IPS-NIHi7 (cell line): Measurements from ENCODE around the gene KCP.
"Not testable (repeated sequence)": the region's sequence is repeated elsewhere in the genome, so short reads cannot be mapped to it uniquely, and the experiment has no call there.

Source experiments
- DNase-seq: peaks from one replicate; pipeline ENCODE4 v3.0.0; 2012; ENCODE audit warnings: mixed read lengths; ENCODE audit errors: extremely low spot score

Gene KCP

GRCh38 chr7:128910569-128910945 lies at the start of gene KCP:
KCP (minus strand) TSS chr7:128910709; CDS start chr7:128910676, 33 bp downstream.
- DNase-seq = peak; percentile 36

- DNase-seq = no peak
Observed at GRCh38 chr7:128959296-128959695, 48.8 kb upstream of the KCP start.

- DNase-seq = no peak
Observed at GRCh38 chr7:128955981-128956380, 45.5 kb upstream of the KCP start.

GRCh38 chr7:128954830-128955802 lies 44.6 kb upstream of the KCP start:
- no peak for DNase-seq

GRCh38 chr7:128954150-128954549 lies 43.6 kb upstream of the KCP start:
- DNase-seq = no peak

- no peak for DNase-seq
Observed at GRCh38 chr7:128951296-128951695, 40.8 kb upstream of the KCP start.

GRCh38 chr7:128948976-128949760 lies 38.7 kb upstream of the KCP start:
- no peak for DNase-seq

GRCh38 chr7:128948312-128948973 lies 37.9 kb upstream of the KCP start:
- no peak for DNase-seq

GRCh38 chr7:128947854-128948253 lies 37.3 kb upstream of the KCP start:
- DNase-seq = no peak

- peak; percentile 68 for DNase-seq
Observed at GRCh38 chr7:128946936-128947830, 36.7 kb upstream of the KCP start.

- DNase-seq = no peak
Observed at GRCh38 chr7:128945668-128946366, 35.3 kb upstream of the KCP start.

GRCh38 chr7:128944487-128945236 lies 34.2 kb upstream of the KCP start:
- DNase-seq = peak; percentile 0

GRCh38 chr7:128943251-128943650 lies 32.7 kb upstream of the KCP start:
- not testable (repeated sequence) for DNase-seq

GRCh38 chr7:128941946-128942526 lies 31.5 kb upstream of the KCP start:
- peak; percentile 6 for DNase-seq

GRCh38 chr7:128941323-128941890 lies 30.9 kb upstream of the KCP start:
- DNase-seq = peak; percentile 10

- peak; percentile 31 for DNase-seq
Observed at GRCh38 chr7:128940494-128941322, 30.2 kb upstream of the KCP start.

- DNase-seq = no peak
Observed at GRCh38 chr7:128939861-128940410, 29.4 kb upstream of the KCP start.
